ENCODE results near the gene CFAP298.
A peak's percentile ranks its signal among the peaks of the same experiment; 100 is the strongest.

The CFAP298 gene

GRCh38 chr21:32567626-32568025, 44.6 kb downstream of the CFAP298 start:
- ChIA-PET CTCF (interaction anchor here (1.4 to 5.4 kb wide), 3 partner anchors 33 to 166 kb away, joined by 4 to 50 read pairs (median 10); no protein-coding TSS in a partner anchor), POLR2A (no interaction called here)
- no peak for TF ChIP-seq ZNF280C (tag by site-specific recombination; IDR thresholded peaks at IDR 0.05)
- TF ChIP-seq ZFP3 (tag by site-specific recombination; IDR thresholded peaks at IDR 0.05; ENCODE audit: low read depth): no peak
- no peak for TF ChIP-seq ZFP69B (tag by site-specific recombination; IDR thresholded peaks at IDR 0.05)
- TF ChIP-seq ZNF19 (tag by site-specific recombination; IDR thresholded peaks at IDR 0.05; ENCODE audit: low read depth): no peak
- TF ChIP-seq GLI2 (tag by site-specific recombination; IDR thresholded peaks at IDR 0.05; ENCODE audit: borderline replicate concordance, low read depth): no peak
- TF ChIP-seq GLIS1 (tag by site-specific recombination; IDR thresholded peaks at IDR 0.05): no peak
- TF ChIP-seq ZXDB (tag by site-specific recombination; IDR thresholded peaks at IDR 0.05): no peak
- no peak for TF ChIP-seq TRIM28 (IDR thresholded peaks at IDR 0.05; ENCODE audit: borderline replicate concordance, low read length)
- no peak for TF ChIP-seq SALL2 (tag by site-specific recombination; IDR thresholded peaks at IDR 0.05; ENCODE audit: borderline replicate concordance)
- TF ChIP-seq ZNF223 (tag by site-specific recombination; IDR thresholded peaks at IDR 0.05): no peak
- TF ChIP-seq ZNF23 (tag by site-specific recombination; IDR thresholded peaks at IDR 0.05; ENCODE audit: borderline replicate concordance): no peak
- TF ChIP-seq ZNF174 (tag by site-specific recombination; IDR thresholded peaks at IDR 0.05): no peak
- no peak for TF ChIP-seq ZNF692 (tag by site-specific recombination; IDR thresholded peaks at IDR 0.05)
- no peak for TF ChIP-seq ZNF558 (tag by site-specific recombination; IDR thresholded peaks at IDR 0.05)
- TF ChIP-seq ZNF292 (tag by site-specific recombination; IDR thresholded peaks at IDR 0.05; ENCODE audit: borderline replicate concordance, low read depth): no peak
- TF ChIP-seq ZBTB44 (tag by site-specific recombination; IDR thresholded peaks at IDR 0.05): no peak
- TF ChIP-seq ZNF670 (tag by site-specific recombination; IDR thresholded peaks at IDR 0.05; ENCODE audit: low read depth): no peak
- TF ChIP-seq SP3 (tag by site-specific recombination; IDR thresholded peaks at IDR 0.05): no peak

GRCh38 chr21:32566741-32567389, 45.3 kb downstream of the CFAP298 start:
- H3K4me3 ChIP-seq (ENCODE audit: low read depth, low read length): no peak overlapping the region
- ChIA-PET POLR2A (no interaction called here), CTCF (interaction anchor here (1.6 to 5.4 kb wide), 2 partner anchors 34 to 165 kb away, joined by 10 to 50 read pairs; no protein-coding TSS in a partner anchor)
- H3K36me3 ChIP-seq (ENCODE audit: control insufficient read depth in 2 of 2, insufficient read depth in 1 of 2, low read length in 2 of 2): peaks cover 0 to 12% of the 10 kb centered on the region in 2 experiments; a peak in 1 of 3 replicates
- H3K9me3 ChIP-seq (ENCODE audit: control insufficient read depth, insufficient read depth, low read depth, low read length): no peaks in the 10 kb centered on the region
- H3K4me1 ChIP-seq (ENCODE audit: control insufficient read depth, insufficient read depth, low read length): no peaks in the 10 kb centered on the region
- H3K27ac ChIP-seq (ENCODE audit: extremely low read depth, low read depth, low read length): no peak overlapping the region
- 0 out of 2 replicates have a peak, but pooled peaks have one; percentile 16 for TF ChIP-seq ZNF530 (tag by site-specific recombination; IDR thresholded peaks at IDR 0.05; ENCODE audit: low read depth)
- peak; percentile 93 for TF ChIP-seq ZNF518A (tag by site-specific recombination; conservative IDR thresholded peaks at IDR 0.05; ENCODE audit: low read depth)
- TF ChIP-seq ZNF580 (tag by site-specific recombination; IDR thresholded peaks at IDR 0.05): 0 out of 2 replicates have a peak, but pooled peaks have one; percentile 23
- TF ChIP-seq RBAK (tag by site-specific recombination; IDR thresholded peaks at IDR 0.05): peak; percentile 58; the same call in 1 of the 2 replicates
- TF ChIP-seq ZNF629 (tag by site-specific recombination; IDR thresholded peaks at IDR 0.05): 0 out of 2 replicates have a peak, but pooled peaks have one; percentile 52
- TF ChIP-seq ZNF140 (tag by site-specific recombination; IDR thresholded peaks at IDR 0.05): peak; percentile 70; the same call in 1 of the 2 replicates
- TF ChIP-seq ZNF19 (tag by site-specific recombination; IDR thresholded peaks at IDR 0.05; ENCODE audit: low read depth): 0 out of 2 replicates have a peak, but pooled peaks have one; percentile 18

More at GRCh38 chr21:32567626-32568025, 44.6 kb downstream of the CFAP298 start:
- Histone ChIP-seq H3K9me3 (ENCODE audit: control insufficient read depth, insufficient read depth, low read depth, low read length) (no peaks in the 10 kb centered on the region), H3K27ac (ENCODE audit: extremely low read depth, low read depth, low read length) (no peak overlapping the region), H3K36me3 (ENCODE audit: control insufficient read depth in 2 of 2, insufficient read depth in 1 of 2, low read length in 2 of 2) (peaks cover 0 to 12% of the 10 kb centered on the region in 2 experiments; a peak in 1 of 3 replicates), H3K4me3 (ENCODE audit: low read depth, low read length) (no peak overlapping the region), H3K4me1 (ENCODE audit: control insufficient read depth, insufficient read depth, low read length) (no peaks in the 10 kb centered on the region)
